Neuron (in vitro differentiated cells): ENCODE results near the gene DVL1.

ENCODE experiments used
- H2AFZ ChIP-seq: one replicate; pipeline ENCODE4 v1.6.1; 2013; ENCODE audit warnings: low read depth, mild to moderate bottlenecking, inconsistent platforms, low read length, moderate library complexity
- H3K27me3 ChIP-seq: one replicate; pipeline ENCODE4 v1.6.1; 2013; ENCODE audit warnings: low read length; ENCODE audit not compliant: insufficient read depth
- H3K36me3 ChIP-seq: one replicate; pipeline ENCODE4 v1.6.1; 2013; ENCODE audit warnings: low read length; ENCODE audit not compliant: insufficient read depth
- H3K4me1 ChIP-seq: one replicate; pipeline ENCODE4 v1.6.1; 2013; ENCODE audit warnings: low read length; ENCODE audit not compliant: insufficient read depth
- H3K4me3 ChIP-seq: 2 replicates; pipeline ENCODE4 v1.5.1; 2013; ENCODE audit warnings: mild to moderate bottlenecking, low read length, moderate library complexity
- H3K9me3 ChIP-seq: one replicate; pipeline ENCODE4 v1.6.1; 2013; ENCODE audit warnings: low read length

The DVL1 gene

DNA sequence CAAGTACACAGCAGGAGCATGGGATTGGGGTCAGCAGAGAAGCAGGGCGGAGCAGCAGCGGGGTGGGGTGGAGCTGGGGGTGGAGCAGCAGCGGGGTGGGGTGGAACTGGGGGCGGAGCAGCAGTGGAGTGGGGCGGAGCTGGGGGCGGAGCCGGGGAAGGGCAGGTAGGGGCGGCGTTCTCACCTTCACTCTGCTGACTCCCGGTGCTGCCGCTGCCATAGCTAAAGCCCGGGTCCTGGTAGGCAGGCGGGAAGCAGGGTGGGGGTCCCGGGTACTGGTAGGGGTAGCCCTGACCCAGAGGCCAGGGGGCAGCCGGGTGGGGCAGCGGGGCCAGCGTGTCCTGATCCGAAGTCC lies 11.4 kb downstream of the DVL1 start:
- H3K36me3 ChIP-seq: peaks cover 31% of the 10 kb centered on the region
- H3K27me3 ChIP-seq: no peaks in the 10 kb centered on the region
- H2AFZ ChIP-seq: no peak overlapping the region
- no peaks in the 10 kb centered on the region for H3K9me3 ChIP-seq
- no peak overlapping the region for H3K4me3 ChIP-seq
- H3K4me1 ChIP-seq: no peaks in the 10 kb centered on the region

- Histone ChIP-seq H3K4me1 (no peaks in the 10 kb centered on the region), H3K9me3 (no peaks in the 10 kb centered on the region), H3K36me3 (peaks cover 31% of the 10 kb centered on the region), H3K4me3 (no peak overlapping the region), H3K27me3 (no peaks in the 10 kb centered on the region), H2AFZ (no peak overlapping the region)
Observed at GRCh38 chr1:1336931-1337792, 12.1 kb downstream of the DVL1 start.

GRCh38 chr1:1336446-1336845 lies 12.8 kb downstream of the DVL1 start:
- H3K4me3 ChIP-seq: no peak overlapping the region
- no peaks in the 10 kb centered on the region for H3K9me3 ChIP-seq
- H3K4me1 ChIP-seq: peaks cover under 1% of the 10 kb centered on the region
- peaks cover 29% of the 10 kb centered on the region for H3K36me3 ChIP-seq
- no peak overlapping the region for H2AFZ ChIP-seq
- H3K27me3 ChIP-seq: no peaks in the 10 kb centered on the region

DNA sequence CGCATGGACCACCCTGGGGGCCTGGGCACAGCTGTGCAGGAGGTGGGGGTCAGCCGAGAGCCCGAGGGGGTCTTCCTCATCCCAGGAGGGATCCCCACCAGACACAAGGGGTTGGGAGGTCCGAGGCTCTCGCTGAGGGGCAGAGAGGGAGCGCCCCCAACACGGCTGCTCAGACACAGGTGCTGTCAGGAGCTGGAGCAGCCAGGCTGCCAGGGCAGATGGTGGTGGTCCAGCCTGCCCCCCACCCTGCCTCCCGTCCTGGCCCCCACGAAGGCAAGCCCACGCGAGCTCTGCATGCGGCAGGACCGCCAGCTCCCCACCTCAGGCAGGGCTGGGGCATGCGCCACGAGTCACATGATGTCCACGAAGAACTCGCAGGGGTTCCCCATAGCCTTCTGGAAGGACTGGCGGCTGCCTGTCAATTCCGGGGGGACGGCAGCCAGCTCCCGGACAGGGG lies 13.4 kb downstream of the DVL1 start:
- Histone ChIP-seq H3K36me3 (peaks cover 23% of the 10 kb centered on the region), H3K4me1 (peaks cover 7% of the 10 kb centered on the region), H3K27me3 (no peaks in the 10 kb centered on the region), H3K9me3 (no peaks in the 10 kb centered on the region), H3K4me3 (no peak overlapping the region), H2AFZ (no peak overlapping the region)

- H3K9me3 ChIP-seq: no peaks in the 10 kb centered on the region
- H3K27me3 ChIP-seq: no peaks in the 10 kb centered on the region
- peaks cover 18% of the 10 kb centered on the region for H3K36me3 ChIP-seq
- H3K4me3 ChIP-seq: no peak overlapping the region
- H2AFZ ChIP-seq: no peak overlapping the region
- H3K4me1 ChIP-seq: peaks cover 12% of the 10 kb centered on the region
Observed at GRCh38 chr1:1335283-1335682, 13.9 kb downstream of the DVL1 start.

DNA sequence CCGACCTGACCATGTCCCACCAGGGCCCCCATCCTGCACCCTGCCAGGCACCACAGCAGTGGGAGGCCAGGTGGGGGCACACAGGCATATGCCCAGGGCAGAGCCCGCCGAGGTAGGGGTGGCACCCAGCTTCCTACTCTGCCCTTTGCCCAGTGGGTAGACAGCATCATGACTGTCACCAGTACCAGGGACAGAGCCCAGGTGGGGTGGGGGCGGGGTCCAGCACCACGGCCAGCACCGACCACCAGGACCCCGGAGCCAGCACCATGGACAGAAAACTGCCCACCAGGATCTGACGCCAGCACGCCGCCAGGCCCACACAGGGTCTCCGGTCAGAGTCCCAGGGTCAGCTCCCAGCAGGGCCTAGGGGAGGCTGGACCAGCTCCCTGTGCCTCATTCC lies 14.4 kb downstream of the DVL1 start:
- no peak overlapping the region for H2AFZ ChIP-seq
- H3K27me3 ChIP-seq: no peaks in the 10 kb centered on the region
- no peak overlapping the region for H3K4me3 ChIP-seq
- H3K36me3 ChIP-seq: peaks cover 17% of the 10 kb centered on the region
- no peaks in the 10 kb centered on the region for H3K9me3 ChIP-seq
- peaks cover 12% of the 10 kb centered on the region for H3K4me1 ChIP-seq

DNA sequence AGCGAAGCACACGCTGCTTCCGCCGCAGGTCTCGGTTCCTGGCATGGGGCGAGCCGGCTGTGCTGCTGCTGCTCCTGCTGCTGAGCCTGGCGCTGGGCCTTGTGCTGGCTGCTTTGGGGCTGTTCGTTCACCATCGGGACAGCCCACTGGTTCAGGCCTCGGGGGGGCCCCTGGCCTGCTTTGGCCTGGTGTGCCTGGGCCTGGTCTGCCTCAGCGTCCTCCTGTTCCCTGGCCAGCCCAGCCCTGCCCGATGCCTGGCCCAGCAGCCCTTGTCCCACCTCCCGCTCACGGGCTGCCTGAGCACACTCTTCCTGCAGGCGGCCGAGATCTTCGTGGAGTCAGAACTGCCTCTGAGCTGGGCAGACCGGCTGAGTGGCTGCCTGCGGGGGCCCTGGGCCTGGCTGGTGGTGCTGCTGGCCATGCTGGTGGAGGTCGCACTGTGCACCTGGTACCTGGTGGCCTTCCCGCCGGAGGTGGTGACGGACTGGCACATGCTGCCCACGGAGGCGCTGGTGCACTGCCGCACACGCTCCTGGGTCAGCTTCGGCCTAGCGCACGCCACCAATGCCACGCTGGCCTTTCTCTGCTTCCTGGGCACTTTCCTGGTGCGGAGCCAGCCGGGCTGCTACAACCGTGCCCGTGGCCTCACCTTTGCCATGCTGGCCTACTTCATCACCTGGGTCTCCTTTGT lies 15.5 kb downstream of the DVL1 start:
- Histone ChIP-seq H3K4me3 (no peak overlapping the region), H3K9me3 (no peaks in the 10 kb centered on the region), H2AFZ (no peak overlapping the region), H3K36me3 (peaks cover 11% of the 10 kb centered on the region), H3K4me1 (peaks cover 12% of the 10 kb centered on the region), H3K27me3 (no peaks in the 10 kb centered on the region)

DNA sequence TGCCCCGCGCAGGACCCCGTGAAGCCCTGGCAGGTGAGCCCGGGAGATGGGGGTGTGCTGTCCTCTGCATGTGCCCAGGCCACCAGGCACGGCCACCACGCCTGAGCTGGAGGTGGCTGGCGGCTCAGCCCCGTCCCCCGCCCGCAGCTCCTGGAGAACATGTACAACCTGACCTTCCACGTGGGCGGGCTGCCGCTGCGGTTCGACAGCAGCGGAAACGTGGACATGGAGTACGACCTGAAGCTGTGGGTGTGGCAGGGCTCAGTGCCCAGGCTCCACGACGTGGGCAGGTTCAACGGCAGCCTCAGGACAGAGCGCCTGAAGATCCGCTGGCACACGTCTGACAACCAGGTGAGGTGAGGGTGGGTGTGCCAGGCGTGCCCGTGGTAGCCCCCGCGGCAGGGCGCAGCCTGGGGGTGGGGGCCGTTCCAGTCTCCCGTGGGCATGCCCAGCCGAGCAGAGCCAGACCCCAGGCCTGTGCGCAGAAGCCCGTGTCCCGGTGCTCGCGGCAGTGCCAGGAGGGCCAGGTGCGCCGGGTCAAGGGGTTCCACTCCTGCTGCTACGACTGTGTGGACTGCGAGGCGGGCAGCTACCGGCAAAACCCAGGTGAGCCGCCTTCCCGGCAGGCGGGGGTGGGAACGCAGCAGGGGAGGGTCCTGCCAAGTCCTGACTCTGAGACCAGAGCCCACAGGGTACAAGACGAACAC lies 16.3 kb downstream of the DVL1 start:
- H3K9me3 ChIP-seq: no peaks in the 10 kb centered on the region
- peaks cover 12% of the 10 kb centered on the region for H3K4me1 ChIP-seq
- no peak overlapping the region for H2AFZ ChIP-seq
- H3K27me3 ChIP-seq: no peaks in the 10 kb centered on the region
- H3K4me3 ChIP-seq: no peak overlapping the region
- H3K36me3 ChIP-seq: peaks cover 9% of the 10 kb centered on the region

DNA sequence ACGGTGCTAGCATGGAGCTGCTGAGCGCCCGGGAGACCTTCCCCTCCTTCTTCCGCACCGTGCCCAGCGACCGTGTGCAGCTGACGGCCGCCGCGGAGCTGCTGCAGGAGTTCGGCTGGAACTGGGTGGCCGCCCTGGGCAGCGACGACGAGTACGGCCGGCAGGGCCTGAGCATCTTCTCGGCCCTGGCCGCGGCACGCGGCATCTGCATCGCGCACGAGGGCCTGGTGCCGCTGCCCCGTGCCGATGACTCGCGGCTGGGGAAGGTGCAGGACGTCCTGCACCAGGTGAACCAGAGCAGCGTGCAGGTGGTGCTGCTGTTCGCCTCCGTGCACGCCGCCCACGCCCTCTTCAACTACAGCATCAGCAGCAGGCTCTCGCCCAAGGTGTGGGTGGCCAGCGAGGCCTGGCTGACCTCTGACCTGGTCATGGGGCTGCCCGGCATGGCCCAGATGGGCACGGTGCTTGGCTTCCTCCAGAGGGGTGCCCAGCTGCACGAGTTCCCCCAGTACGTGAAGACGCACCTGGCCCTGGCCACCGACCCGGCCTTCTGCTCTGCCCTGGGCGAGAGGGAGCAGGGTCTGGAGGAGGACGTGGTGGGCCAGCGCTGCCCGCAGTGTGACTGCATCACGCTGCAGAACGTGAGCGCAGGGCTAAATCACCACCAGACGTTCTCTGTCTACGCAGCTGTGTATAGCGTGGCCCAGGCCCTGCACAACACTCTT lies 17.0 kb downstream of the DVL1 start:
- no peaks in the 10 kb centered on the region for H3K9me3 ChIP-seq
- peaks cover 12% of the 10 kb centered on the region for H3K4me1 ChIP-seq
- H3K36me3 ChIP-seq: peaks cover 12% of the 10 kb centered on the region
- no peaks in the 10 kb centered on the region for H3K27me3 ChIP-seq
- no peak overlapping the region for H2AFZ ChIP-seq
- no peak overlapping the region for H3K4me3 ChIP-seq

- Histone ChIP-seq H3K36me3 (peaks cover 16% of the 10 kb centered on the region), H3K27me3 (no peaks in the 10 kb centered on the region), H3K9me3 (no peaks in the 10 kb centered on the region), H2AFZ (no peak within 1 kb of the TSS), H3K4me1 (peaks cover 12% of the 10 kb centered on the region), H3K4me3 (no peak within 1 kb of the TSS)
Observed at GRCh38 chr1:1331068-1331965, 17.9 kb downstream of the DVL1 start, which contains the start of gene TAS1R3. TSS of gene TAS1R3 (plus strand) at chr1:1331280. CDS start at chr1:1331346, 66 bp downstream.

- Histone ChIP-seq H2AFZ (no peak overlapping the region), H3K36me3 (peaks cover 16% of the 10 kb centered on the region), H3K4me1 (peaks cover 18% of the 10 kb centered on the region), H3K4me3 (no peak overlapping the region), H3K27me3 (no peaks in the 10 kb centered on the region), H3K9me3 (no peaks in the 10 kb centered on the region)
Observed at GRCh38 chr1:1330366-1331067, 18.7 kb downstream of the DVL1 start.
